ENCODE data around the gene STAM. TPM values are rescaled to one million over a fixed set of nuclear protein-coding genes. Genes with fewer than 3 reads are reported as not detected.

Gene STAM
- total RNA-seq, 4 donors from 2014 or later, result 19.4 to 23.6 (median 21.8) TPM

DNA sequence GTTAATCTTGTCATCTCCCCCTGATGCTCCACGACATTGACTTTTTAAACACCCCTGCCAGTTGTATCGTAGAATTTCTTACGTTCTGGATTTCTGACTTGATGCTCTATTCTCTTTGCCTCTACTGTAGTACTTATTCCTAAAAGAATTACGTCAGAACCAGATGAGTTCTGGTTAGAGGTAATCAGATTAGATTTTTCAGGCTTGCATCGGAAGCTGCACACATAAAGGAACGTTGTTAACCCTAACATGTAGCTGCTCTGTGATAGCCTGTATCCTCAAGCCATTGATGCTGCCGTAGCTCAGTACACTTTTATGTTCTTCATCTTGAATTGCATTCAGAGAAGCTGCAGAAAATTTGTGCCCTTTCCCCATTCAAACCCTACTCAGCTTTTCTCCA, 81.8 kb downstream of the STAM start:
- WGBS, 2 donors, result 86 to 93% methylated on average over 7 of the region's 7 CpGs
- no peak for DNase-seq
- Histone ChIP-seq H3K4me1 (no peaks in the 10 kb centered on the region), H3K27me3 (no peaks in the 10 kb centered on the region), H3K9me3 (no peaks in the 10 kb centered on the region), H3K4me3 (replicated peaks in 1 of 3) (no peak overlapping the region), H3K27ac (no peak overlapping the region), H3K36me3 (no peaks in the 10 kb centered on the region)
- TF ChIP-seq, protein P1, sequence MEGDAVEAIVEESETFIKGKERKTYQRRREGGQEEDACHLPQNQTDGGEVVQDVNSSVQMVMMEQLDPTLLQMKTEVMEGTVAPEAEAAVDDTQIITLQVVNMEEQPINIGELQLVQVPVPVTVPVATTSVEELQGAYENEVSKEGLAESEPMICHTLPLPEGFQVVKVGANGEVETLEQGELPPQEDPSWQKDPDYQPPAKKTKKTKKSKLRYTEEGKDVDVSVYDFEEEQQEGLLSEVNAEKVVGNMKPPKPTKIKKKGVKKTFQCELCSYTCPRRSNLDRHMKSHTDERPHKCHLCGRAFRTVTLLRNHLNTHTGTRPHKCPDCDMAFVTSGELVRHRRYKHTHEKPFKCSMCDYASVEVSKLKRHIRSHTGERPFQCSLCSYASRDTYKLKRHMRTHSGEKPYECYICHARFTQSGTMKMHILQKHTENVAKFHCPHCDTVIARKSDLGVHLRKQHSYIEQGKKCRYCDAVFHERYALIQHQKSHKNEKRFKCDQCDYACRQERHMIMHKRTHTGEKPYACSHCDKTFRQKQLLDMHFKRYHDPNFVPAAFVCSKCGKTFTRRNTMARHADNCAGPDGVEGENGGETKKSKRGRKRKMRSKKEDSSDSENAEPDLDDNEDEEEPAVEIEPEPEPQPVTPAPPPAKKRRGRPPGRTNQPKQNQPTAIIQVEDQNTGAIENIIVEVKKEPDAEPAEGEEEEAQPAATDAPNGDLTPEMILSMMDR (IDR thresholded peaks at IDR 0.05), result no peak
- no peak for TF ChIP-seq POLR2A (IDR thresholded peaks at IDR 0.05)
- intact Hi-C loops (cut with DNase I), result no loop called here

- Histone ChIP-seq H3K27me3 (no peaks in the 10 kb centered on the region), H3K4me1 (no peaks in the 10 kb centered on the region), H3K36me3 (no peaks in the 10 kb centered on the region), H3K9me3 (no peaks in the 10 kb centered on the region), H3K27ac (no peak overlapping the region), H3K4me3 (replicated peaks in 1 of 3) (no peak overlapping the region)
- no peak for DNase-seq
- intact Hi-C loops (cut with DNase I), result no loop called here
- WGBS, 2 donors, result 83 to 88% methylated on average over 6 of the region's 6 CpGs
- TF ChIP-seq, protein P1 (IDR thresholded peaks at IDR 0.05), result no peak
- TF ChIP-seq POLR2A (IDR thresholded peaks at IDR 0.05), result no peak
These were observed 85.7 kb downstream of the STAM start for GRCh38 chr10:17729630-17730029.

DNA sequence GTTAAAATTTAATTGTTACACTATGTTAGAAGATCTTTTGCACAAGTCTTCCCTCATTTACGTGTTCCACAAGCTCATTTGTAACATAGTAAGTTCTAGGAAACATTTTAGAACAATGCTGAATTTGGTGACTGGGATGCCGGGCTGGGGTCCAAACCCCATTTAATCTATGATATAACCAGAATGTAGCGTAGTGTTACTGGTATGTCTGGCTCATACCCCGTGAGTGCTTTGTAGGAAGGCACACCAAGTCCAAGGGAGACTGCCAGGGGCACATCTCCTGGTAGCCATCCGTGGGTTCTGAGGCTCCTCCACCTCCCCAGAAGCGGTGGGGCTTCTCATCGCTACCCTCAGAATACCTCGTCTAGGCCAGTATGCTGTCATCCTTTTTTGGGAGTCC, 86.7 kb downstream of the STAM start:
- no peak overlapping the region for H3K27ac ChIP-seq
- intact Hi-C loops (cut with DNase I), result no loop called here
- 79 to 88% methylated on average over 8 of the region's 8 CpGs for WGBS, 2 donors

GRCh38 chr10:17731331-17732020, 87.5 kb downstream of the STAM start:
- DNase-seq, result no peak
- WGBS, 2 donors, result 66 to 72% methylated on average over 4 of the region's 4 CpGs
- Histone ChIP-seq H3K36me3 (no peaks in the 10 kb centered on the region), H3K27ac (no peak overlapping the region), H3K4me1 (no peaks in the 10 kb centered on the region), H3K4me3 (replicated peaks in 1 of 3) (no peak overlapping the region), H3K27me3 (no peaks in the 10 kb centered on the region), H3K9me3 (no peaks in the 10 kb centered on the region)
- TF ChIP-seq, protein P1 (IDR thresholded peaks at IDR 0.05), result no peak
- no peak for TF ChIP-seq POLR2A (IDR thresholded peaks at IDR 0.05)
- intact Hi-C loops (cut with DNase I), result no loop called here

More for the DNA sequence above, 86.7 kb downstream of the STAM start:
- no peak for TF ChIP-seq POLR2A (IDR thresholded peaks at IDR 0.05)
- TF ChIP-seq, protein P1 (IDR thresholded peaks at IDR 0.05), result no peak
- DNase-seq, result no peak
- H3K36me3 ChIP-seq, result no peaks in the 10 kb centered on the region
- H3K4me3 ChIP-seq (replicated peaks in 1 of 3), result no peak overlapping the region
- H3K27me3 ChIP-seq, result no peaks in the 10 kb centered on the region
- H3K9me3 ChIP-seq, result no peaks in the 10 kb centered on the region
- no peaks in the 10 kb centered on the region for H3K4me1 ChIP-seq

- intact Hi-C loops (cut with DNase I), result no loop called here
- no peak for DNase-seq
- H3K36me3 ChIP-seq, result no peaks in the 10 kb centered on the region
- H3K4me3 ChIP-seq (replicated peaks in 1 of 3), result no peak overlapping the region
- 92 to 96% methylated on average over 6 of the region's 6 CpGs for WGBS, 2 donors
- H3K9me3 ChIP-seq, result no peaks in the 10 kb centered on the region
- H3K27ac ChIP-seq, result no peak overlapping the region
- no peaks in the 10 kb centered on the region for H3K27me3 ChIP-seq
- TF ChIP-seq, protein P1 (IDR thresholded peaks at IDR 0.05), result no peak
- no peak for TF ChIP-seq POLR2A (IDR thresholded peaks at IDR 0.05)
- H3K4me1 ChIP-seq, result no peaks in the 10 kb centered on the region
These were observed 89.7 kb downstream of the STAM start for GRCh38 chr10:17733620-17734019.

All from thyroid gland (tissue), 4 donors.